Right lobe of liver (tissue), 6 donors: ENCODE results near the gene TFE3. TPM values are rescaled to one million over a fixed set of nuclear protein-coding genes. Genes with fewer than 3 reads are reported as not detected.

ENCODE experiments used
- ATAC-seq, 4 donors: fragments of 200-7000 bp; cut with Tn5 transposase; one replicate each; pipeline ENCODE4 v1.9.1; 2020; ENCODE audit warnings: mild to moderate bottlenecking in 4 of 4, moderate library complexity in 4 of 4
- DNase-seq, 3 donors: peaks; one replicate each; pipeline ENCODE4 v3.0.0-alpha.2; 2020
- H3K27ac ChIP-seq, 3 donors: fragments of 200-600 bp; one replicate each; pipeline ENCODE4 v1.8.0; 2022
- H3K27me3 ChIP-seq, 2 donors: fragments of 200-600 bp; one replicate each; pipeline ENCODE4 v1.8.0; 2022
- H3K36me3 ChIP-seq, 4 donors: fragments of 200-600 bp; sonication (generic) in 1 of 4; one replicate each; pipeline versions ENCODE4 v1.5.1 to v1.8.0; 2017 to 2022; ENCODE audit warnings: control low read depth in 1 of 4
- H3K4me1 ChIP-seq, 4 donors: fragments of 200-600 bp; sonication (generic) in 1 of 4; one replicate each; pipeline versions ENCODE4 v1.5.1 to v1.8.0; 2017 to 2022; ENCODE audit warnings: control low read depth in 1 of 4
- H3K4me3 ChIP-seq, 3 donors: fragments of 200-600 bp; one replicate each; pipeline ENCODE4 v1.8.0; 2022
- H3K9me3 ChIP-seq, 4 donors: fragments of 200-600 bp; sonication (generic) in 1 of 4; one replicate each; pipeline versions ENCODE4 v1.5.1 to v1.8.0; 2017 to 2022; ENCODE audit warnings: control low read depth in 1 of 4
- CTCF ChIP-seq, 4 donors: fragments of 200-600 bp in 3 of 4; fragments of 450-650 bp in 1 of 4; IDR thresholded peaks; one replicate each; pipeline versions ENCODE4 v1.5.1 to v1.8.0; 2016 to 2022; ENCODE audit warnings: antibody characterized with exemption in 4 of 4, mild to moderate bottlenecking in 2 of 4
- POLR2A ChIP-seq: fragments of 450-650 bp; IDR thresholded peaks from one replicate; pipeline ENCODE4 v1.6.1; 2017; ENCODE audit warnings: antibody characterized with exemption, mild to moderate bottlenecking
- WGBS: methylation state at CpG from one replicate; pipeline ENCODE4 v1.1.6; 2018; ENCODE audit warnings: low coverage, low lambda C conversion rate; ENCODE audit not compliant: insufficient coverage; ENCODE audit errors: missing lambda C conversion rate; 5-methylcytosine and 5-hydroxymethylcytosine counted together
- intact Hi-C, 2 donors: fragments of 100-400 bp; cut with DNase I; formaldehyde crosslinking; loops; one replicate each; pipeline versions ENCODE4 v1.11.2 to v1.14.1; 2022
- total RNA-seq, 6 experiments: library from RNA; depleted of rRNA in 2 of 6; stranded (reverse); fragments of >200 nt in 2 of 6; fragmentation: NEBNext Ultra II Directional in 3 of 6; extraction: Animal tissue kit (Norgen Biotek cat#: 25700) in 3 of 6; gene quantifications; one replicate each; pipeline versions ENCODE4 v1.1.0 to v1.2.4, GENCODE V29; 2016 to 2023
- donor health status: DM: no; HTN: yes; CAD: no.
- donor health status: DM: no; HTN: no; CAD: no.
- donor health status: DM: no; HTN: no; CAD: no.
- donor health status: DM: no; HTN: yes; CAD: no.
- donor health status: DM: no; HTN: yes; CAD: no.

Gene TFE3
- total RNA-seq, 6 experiments from 2014 or later, result 14.9 to 43.3 (median 23.3) TPM

DNA sequence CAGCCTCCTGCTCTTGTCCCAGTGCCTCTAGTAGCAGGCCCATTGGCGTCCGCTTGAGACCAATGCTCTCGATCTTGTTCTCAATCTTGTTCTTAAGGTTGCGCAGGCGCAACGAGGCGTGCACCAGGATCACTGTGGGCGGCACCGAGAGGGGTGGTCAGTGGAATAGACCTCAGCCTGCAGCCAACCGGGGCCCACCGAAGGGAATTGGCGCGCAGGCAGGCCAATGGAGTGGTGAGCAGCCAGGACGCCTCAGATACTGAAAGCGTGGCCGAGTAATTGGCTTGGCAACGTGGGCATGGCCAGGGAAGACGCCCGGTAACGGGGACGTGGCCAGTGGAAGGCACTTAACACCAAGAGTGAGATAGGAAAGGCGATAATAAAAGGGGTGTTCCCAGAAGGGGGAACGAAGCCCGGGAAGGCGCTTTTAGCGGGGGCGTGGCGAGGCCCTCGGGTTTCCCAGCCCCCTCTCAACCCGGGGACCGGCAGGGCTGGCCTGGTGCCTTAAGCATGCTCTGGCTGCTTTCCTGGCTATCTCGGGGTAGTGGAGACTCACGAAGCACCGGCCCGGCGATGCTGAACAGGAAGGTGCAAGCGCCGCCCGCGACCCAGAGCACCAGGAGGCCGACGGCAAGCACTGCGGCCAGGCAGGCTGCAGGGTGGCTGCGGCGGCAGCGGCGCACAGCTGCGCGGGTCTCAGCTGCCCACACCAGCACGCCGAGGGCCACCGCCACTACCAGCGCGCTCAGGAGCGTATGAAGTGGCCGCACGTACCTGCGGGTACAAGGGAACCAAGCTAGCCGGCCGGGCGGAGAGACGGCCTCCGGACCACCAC, 28.9 kb upstream of the TFE3 start:
- no peaks in the 10 kb centered on the region for H3K36me3 ChIP-seq
- no peak for TF ChIP-seq POLR2A
- TF ChIP-seq CTCF (IDR thresholded peaks at IDR 0.05), result no peak
- peak; percentile 5 to 35 (median 13) for ATAC-seq
- no peaks in the 10 kb centered on the region for H3K9me3 ChIP-seq
- DNase-seq, result peak in 1 of 3 donors; percentile 67
- WGBS, result 83% methylated on average over 9 of the region's 63 CpGs
- no peaks in the 10 kb centered on the region for H3K27me3 ChIP-seq
- intact Hi-C loops, result no loop called here
- H3K27ac ChIP-seq, result no peak overlapping the region
- H3K4me1 ChIP-seq, result no peaks in the 10 kb centered on the region
- H3K4me3 ChIP-seq, result no peak overlapping the region

DNA sequence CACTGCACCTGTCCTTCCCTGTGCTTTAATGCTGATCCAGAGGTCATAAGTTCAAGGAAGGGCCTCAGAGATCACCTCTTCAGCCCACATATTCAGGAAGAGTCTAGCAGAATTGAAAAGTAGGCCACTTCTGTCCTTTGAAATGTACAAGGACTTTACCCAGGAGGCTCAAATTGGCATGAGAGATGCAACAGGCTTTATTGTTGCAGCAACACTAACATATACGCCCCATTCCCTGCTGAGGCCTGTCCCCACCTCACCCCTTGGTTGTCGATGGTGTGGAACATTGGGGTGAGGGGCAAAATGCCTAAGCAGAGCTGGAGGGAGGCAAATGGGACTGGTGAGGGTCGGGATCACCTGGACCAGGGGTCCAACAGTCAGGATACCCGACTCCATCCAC, 27.8 kb upstream of the TFE3 start:
- no peaks in the 10 kb centered on the region for H3K9me3 ChIP-seq
- ATAC-seq (no peak), DNase-seq (no peak)
- TF ChIP-seq POLR2A (no peak), CTCF (IDR thresholded peaks at IDR 0.05) (no peak)
- no peaks in the 10 kb centered on the region for H3K4me1 ChIP-seq
- H3K27ac ChIP-seq, result no peak overlapping the region
- intact Hi-C loops, result no loop called here
- 61% methylated on average over 4 of the region's 4 CpGs for WGBS
- no peak overlapping the region for H3K4me3 ChIP-seq
- H3K27me3 ChIP-seq, result no peaks in the 10 kb centered on the region
- H3K36me3 ChIP-seq, result no peaks in the 10 kb centered on the region

- ATAC-seq (no peak), DNase-seq (no peak)
- Histone ChIP-seq H3K9me3 (no peaks in the 10 kb centered on the region), H3K4me1 (no peaks in the 10 kb centered on the region), H3K27ac (no peak overlapping the region), H3K4me3 (no peak overlapping the region), H3K27me3 (no peaks in the 10 kb centered on the region), H3K36me3 (no peaks in the 10 kb centered on the region)
- no peak for TF ChIP-seq CTCF (IDR thresholded peaks at IDR 0.05)
- no peak for TF ChIP-seq POLR2A
- WGBS, result 87% methylated on average over 4 of the region's 11 CpGs
- intact Hi-C loops, result no loop called here
Observed at GRCh38 chrX:49069038-49069437, 25.9 kb upstream of the TFE3 start.

- H3K27me3 ChIP-seq, result no peaks in the 10 kb centered on the region
- TF ChIP-seq CTCF (IDR thresholded peaks at IDR 0.05) (no peak), POLR2A (no peak)
- DNase-seq (no peak), ATAC-seq (no peak)
- 70% methylated on average over 5 of the region's 41 CpGs for WGBS
- H3K4me3 ChIP-seq, result no peak overlapping the region
- intact Hi-C loops, result no loop called here
- no peaks in the 10 kb centered on the region for H3K36me3 ChIP-seq
- no peaks in the 10 kb centered on the region for H3K4me1 ChIP-seq
- no peak overlapping the region for H3K27ac ChIP-seq
- no peaks in the 10 kb centered on the region for H3K9me3 ChIP-seq
Observed at GRCh38 chrX:49067285-49068120, 24.3 kb upstream of the TFE3 start.
